K562 (cell line): ENCODE measurements around the gene VENTX. TPM values are rescaled to one million over a fixed set of nuclear protein-coding genes. Genes with fewer than 3 reads are reported as not detected.
A peak's percentile ranks its signal among the peaks of the same experiment; 100 is the strongest.

Experiments
- ATAC-seq: fragments of 200-7000 bp; cut with Tn5 transposase; 3 replicates; pipeline ENCODE4 v1.9.1; 2020; ENCODE audit warnings: moderate library complexity
- BruUV-seq: library from RNA; stranded (reverse); fragments of 400-500 nt; replicated peaks from 2 replicates; lab custom pipeline; 2021; lab: Mats Ljungman, UMichigan
- CTCF ChIA-PET: fragments of 300-600 bp; formaldehyde crosslinking; extraction: SDS; loops from one replicate; lab custom pipeline; 2021; ENCODE audit warnings: low intra/inter-chr PET ratio; lab: Yijun Ruan, JAX
- POLR2A ChIA-PET: fragments of 300-600, 350-650 bp; sonication (Branson Sonifier 250); formaldehyde crosslinking; extraction: SDS; loops from one replicate; lab custom pipeline; 2021; ENCODE audit warnings: antibody characterized with exemption, inconsistent platforms; lab: Yijun Ruan, JAX
- DNase-seq, 4 experiments: peaks; one replicate each; pipeline versions ENCODE4 v3.0.0 to v3.0.0-alpha.2; 2011 to 2018; ENCODE audit warnings: low spot score in 3 of 4, mixed read lengths in 3 of 4; ENCODE audit errors: extremely low read depth in 1 of 4
- FAIRE-seq: peaks from 2 replicates; lab custom pipeline; 2011; peaks lifted over from hg19 to GRCh38; lab: Jason Lieb, UNC
- H2AFZ ChIP-seq: 2 replicates; pipeline ENCODE4 v1.6.0; 2011; ENCODE audit warnings: low read depth, low read length, control low read depth, inconsistent platforms
- H3K27ac ChIP-seq: fragments of 200-600 bp; 3 replicates; pipeline ENCODE4 v1.8.0; 2011; ENCODE audit warnings: low read depth, mild to moderate bottlenecking, control low read depth, inconsistent platforms, low read length, moderate library complexity, mixed read lengths; ENCODE audit errors: extremely low read depth
- H3K27me3 ChIP-seq, 2 experiments: fragments of 300-600 bp in 1 of 2; 2 replicates in 1 of 2; 3 replicates in 1 of 2; pipeline versions ENCODE4 v1.6.0 to v1.8.0; 2011; ENCODE audit warnings: inconsistent platforms in 2 of 2, low read length in 2 of 2, mild to moderate bottlenecking in 1 of 2, mixed read lengths in 1 of 2, moderate library complexity in 1 of 2; ENCODE audit not compliant: control insufficient read depth in 2 of 2, insufficient read depth in 2 of 2
- H3K36me3 ChIP-seq: fragments of 300-600 bp; 3 replicates; pipeline ENCODE4 v1.8.0; 2011; ENCODE audit warnings: mild to moderate bottlenecking, low read length, inconsistent platforms; ENCODE audit not compliant: control insufficient read depth, insufficient read depth
- H3K4me1 ChIP-seq, 2 experiments: fragments of 200-600 bp in 1 of 2; replicated peaks in 1 of 2; 2 replicates in 1 of 2; 3 replicates in 1 of 2; pipeline versions ENCODE4 v1.5.1 to v1.8.0; 2011; ENCODE audit warnings: inconsistent platforms in 2 of 2, low read length in 2 of 2, mild to moderate bottlenecking in 1 of 2, mixed read lengths in 1 of 2, moderate library complexity in 1 of 2; ENCODE audit not compliant: control insufficient read depth in 2 of 2, insufficient read depth in 2 of 2
- H3K4me2 ChIP-seq: 2 replicates; pipeline ENCODE4 v1.6.1; 2011; ENCODE audit warnings: low read length, control low read depth, inconsistent platforms, mixed read lengths; ENCODE audit not compliant: insufficient read depth
- H3K4me3 ChIP-seq: fragments of 200-600 bp; sonication (generic), shearing (Covaris generic); 2 replicates; pipeline ENCODE4 v1.5.1; 2016; ENCODE audit warnings: control low read depth, inconsistent platforms
- H3K79me2 ChIP-seq: fragments of 200-600 bp; 3 replicates; pipeline ENCODE4 v1.8.0; 2011; ENCODE audit warnings: low read length, inconsistent platforms; ENCODE audit not compliant: control insufficient read depth, insufficient read depth
- H3K9ac ChIP-seq, 2 experiments: 2 replicates each; pipeline versions ENCODE4 v1.6.0 to v1.6.1; 2011; ENCODE audit warnings: low read depth in 2 of 2, low read length in 2 of 2, control low read depth in 1 of 2, inconsistent platforms in 1 of 2, mild to moderate bottlenecking in 1 of 2, mixed read lengths in 1 of 2; ENCODE audit not compliant: insufficient read depth in 1 of 2
- H3K9me1 ChIP-seq: one replicate; pipeline ENCODE4 v1.6.0; 2011; ENCODE audit warnings: inconsistent platforms, mild to moderate bottlenecking, low read length, moderate library complexity; ENCODE audit not compliant: control insufficient read depth, insufficient read depth
- H3K9me3 ChIP-seq: replicated peaks from 2 replicates; pipeline ENCODE4 v1.5.1; 2011; ENCODE audit warnings: low read depth, low read length, inconsistent platforms; ENCODE audit not compliant: control insufficient read depth, insufficient read depth
- H4K20me1 ChIP-seq: replicated peaks from 2 replicates; pipeline ENCODE4 v1.6.1; 2011; ENCODE audit warnings: low read length, inconsistent platforms, mixed read lengths; ENCODE audit not compliant: control insufficient read depth, insufficient read depth
- EWSR1 ChIP-seq: fragments of 450-650 bp; IDR thresholded peaks from 2 replicates; pipeline ENCODE4 v1.6.1; 2018; ENCODE audit warnings: borderline replicate concordance, mild to moderate bottlenecking, low read depth, moderate library complexity; ENCODE audit not compliant: partially characterized antibody
- POLR2G ChIP-seq: fragments of 200-400 bp; formaldehyde crosslinking; IDR thresholded peaks from 2 replicates; pipeline ENCODE4 v1.6.1; 2017; ENCODE audit warnings: low read depth, mild to moderate bottlenecking, antibody characterized with exemption, low read length, moderate library complexity
- SMC3 ChIP-seq: conservative IDR thresholded peaks from 2 replicates; pipeline ENCODE4 v1.6.1; 2011; ENCODE audit warnings: low read depth, low read length, improper control_type of control experiment; ENCODE audit not compliant: insufficient read depth
- ZFP1 ChIP-seq: fragments of 450-650 bp; formaldehyde crosslinking; IDR thresholded peaks from 2 replicates; pipeline ENCODE4 v1.4.0; 2020; ENCODE audit warnings: mild to moderate bottlenecking, mixed read lengths
- ZNF23 ChIP-seq: fragments of 250-450 bp; sonication (Bioruptor Pico); IDR thresholded peaks from 2 replicates; pipeline ENCODE4 v1.4.0; 2020; ENCODE audit warnings: mild to moderate bottlenecking
- ZNF707 ChIP-seq: fragments of 250-450 bp; sonication (Bioruptor Pico); conservative IDR thresholded peaks from 2 replicates; pipeline ENCODE4 v1.8.0; 2022; ENCODE audit warnings: inconsistent platforms, mild to moderate bottlenecking, moderate library complexity
- WGBS: fragments of 100-300 bp; shearing (Covaris generic); methylation state at CpG from one replicate; pipeline ENCODE4 v1.1.6; 2016; ENCODE audit warnings: low coverage, mixed read lengths; ENCODE audit not compliant: insufficient coverage; ENCODE audit errors: missing lambda C conversion rate; 5-methylcytosine and 5-hydroxymethylcytosine counted together
- in situ Hi-C: fragments of 300-500 bp; cut with MboI; formaldehyde crosslinking; loops from 4 replicates; pipeline ENCODE4 v1.15.0; 2018; ENCODE audit warnings: inconsistent platforms, mixed read lengths
- intact Hi-C: fragments of 100-400 bp; cut with micrococcal nuclease; formaldehyde crosslinking; loops from 2 replicates; pipeline ENCODE4 v1.14.2; 2022
- polyA plus RNA-seq, 8 experiments: library from polyadenylated mRNA; depleted of rRNA in 4 of 8; stranded (reverse) in 5 of 8; unstranded in 3 of 8; fragments of >200 nt; fragmentation: Nextera tagmentation in 2 of 8; fragmentation: Illumina TruSeq in 1 of 8; extraction: Ambion mirVana in 2 of 8; extraction: Trizol in 1 of 8; gene quantifications; 2 replicates each; pipeline versions ENCODE4 v1.2.1 to v1.2.3, GENCODE V29; 2011 to 2014; ENCODE audit warnings: inconsistent platforms in 1 of 8, missing spikeins in 1 of 8
- total RNA-seq, 7 experiments: library from RNA; depleted of rRNA in 6 of 7; stranded (reverse); fragments of >200 nt in 6 of 7; fragmentation: Illumina TruSeq in 2 of 7; extraction: Trizol in 2 of 7; gene quantifications; 2 replicates each; pipeline versions ENCODE4 v1.2.1 to v1.2.3, GENCODE V29; 2011 to 2021; ENCODE audit warnings: low replicate concordance in 1 of 7
- TF ChIP-seq, protein P1 (sequence below): fragments of 450-650 bp; formaldehyde crosslinking; IDR thresholded peaks from 2 replicates; pipeline ENCODE4 v1.4.0; 2020; ENCODE audit warnings: mild to moderate bottlenecking, moderate library complexity
- TF ChIP-seq, protein P2 (sequence below): sonication (generic); formaldehyde crosslinking; IDR thresholded peaks from 2 replicates; pipeline ENCODE4 v1.8.0; 2022; ENCODE audit warnings: mild to moderate bottlenecking, missing genetic modification reagents, borderline replicate concordance

Gene VENTX
- total and polyA plus RNA-seq, 9 of the 15 experiments (the other 6 are each of a cell fraction or from before 2014, with no cell fraction given): 0.07 to 0.70 (median 0.20) TPM; not detected in 1

DNA sequence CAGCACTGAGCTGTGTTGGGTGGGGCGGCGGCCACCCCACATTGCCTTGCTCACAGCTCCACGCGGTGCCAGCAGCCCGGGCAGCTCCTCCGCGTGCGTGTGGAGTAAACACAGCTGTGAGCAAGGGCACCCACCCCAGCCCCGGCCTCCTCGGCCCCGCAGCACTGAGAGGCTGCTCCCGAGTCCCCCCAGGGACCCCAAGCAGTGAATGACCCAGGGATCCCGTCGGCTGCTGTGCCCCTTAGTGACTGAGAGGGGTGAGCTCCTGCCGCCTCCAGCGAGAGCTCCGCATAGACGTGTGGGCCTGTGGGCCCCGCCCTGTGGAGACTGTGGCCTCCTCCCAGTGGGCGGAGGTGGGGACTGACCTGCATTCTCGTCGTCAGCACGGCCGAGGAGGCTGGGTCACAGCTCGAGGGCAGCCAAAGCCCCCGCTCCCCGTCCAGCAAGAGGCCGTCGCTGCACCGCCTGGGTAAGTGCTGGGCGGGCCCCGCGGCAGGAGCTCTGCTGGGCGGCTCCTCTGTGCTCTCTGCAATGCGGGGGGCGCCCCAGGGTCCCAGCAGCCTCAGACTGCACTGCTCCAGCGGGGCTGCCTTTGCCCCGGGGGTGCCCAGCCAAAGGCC, 37.6 kb upstream of the VENTX start:
- DNase-seq: peak; percentile 21 to 58 (median 42)
- H3K4me1 ChIP-seq: peaks cover 0 to 86% of the 10 kb centered on the region in 2 experiments; a peak in 2 of 5 replicates
- H3K36me3 ChIP-seq: no peaks in the 10 kb centered on the region
- H3K27me3 ChIP-seq: peaks cover 14 to 76% of the 10 kb centered on the region in 2 experiments; a peak in 4 of 5 replicates
- intact Hi-C loops (no loop called here), in situ Hi-C loops (no loop called here)
- ChIA-PET CTCF (no interaction called here), POLR2A (no interaction called here)
- TF ChIP-seq SMC3 (no peak), POLR2G (no peak), ZNF23 (CRISPR knock-in tag) (no peak), ZFP1 (CRISPR knock-in tag) (no peak), ZNF707 (no peak), EWSR1 (no peak)
- TF ChIP-seq, protein P1, sequence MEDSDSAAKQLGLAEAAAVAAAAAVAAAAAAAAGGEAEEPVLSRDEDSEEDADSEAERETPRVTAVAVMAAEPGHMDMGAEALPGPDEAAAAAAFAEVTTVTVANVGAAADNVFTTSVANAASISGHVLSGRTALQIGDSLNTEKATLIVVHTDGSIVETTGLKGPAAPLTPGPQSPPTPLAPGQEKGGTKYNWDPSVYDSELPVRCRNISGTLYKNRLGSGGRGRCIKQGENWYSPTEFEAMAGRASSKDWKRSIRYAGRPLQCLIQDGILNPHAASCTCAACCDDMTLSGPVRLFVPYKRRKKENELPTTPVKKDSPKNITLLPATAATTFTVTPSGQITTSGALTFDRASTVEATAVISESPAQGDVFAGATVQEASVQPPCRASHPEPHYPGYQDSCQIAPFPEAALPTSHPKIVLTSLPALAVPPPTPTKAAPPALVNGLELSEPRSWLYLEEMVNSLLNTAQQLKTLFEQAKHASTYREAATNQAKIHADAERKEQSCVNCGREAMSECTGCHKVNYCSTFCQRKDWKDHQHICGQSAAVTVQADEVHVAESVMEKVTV (CRISPR knock-in tag): no peak
- TF ChIP-seq, protein P2, sequence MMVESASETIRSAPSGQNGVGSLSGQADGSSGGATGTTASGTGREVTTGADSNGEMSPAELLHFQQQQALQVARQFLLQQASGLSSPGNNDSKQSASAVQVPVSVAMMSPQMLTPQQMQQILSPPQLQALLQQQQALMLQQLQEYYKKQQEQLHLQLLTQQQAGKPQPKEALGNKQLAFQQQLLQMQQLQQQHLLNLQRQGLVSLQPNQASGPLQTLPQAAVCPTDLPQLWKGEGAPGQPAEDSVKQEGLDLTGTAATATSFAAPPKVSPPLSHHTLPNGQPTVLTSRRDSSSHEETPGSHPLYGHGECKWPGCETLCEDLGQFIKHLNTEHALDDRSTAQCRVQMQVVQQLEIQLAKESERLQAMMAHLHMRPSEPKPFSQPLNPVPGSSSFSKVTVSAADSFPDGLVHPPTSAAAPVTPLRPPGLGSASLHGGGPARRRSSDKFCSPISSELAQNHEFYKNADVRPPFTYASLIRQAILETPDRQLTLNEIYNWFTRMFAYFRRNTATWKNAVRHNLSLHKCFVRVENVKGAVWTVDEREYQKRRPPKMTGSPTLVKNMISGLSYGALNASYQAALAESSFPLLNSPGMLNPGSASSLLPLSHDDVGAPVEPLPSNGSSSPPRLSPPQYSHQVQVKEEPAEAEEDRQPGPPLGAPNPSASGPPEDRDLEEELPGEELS: no peak
- peak; percentile 73 for ATAC-seq
- no peak for FAIRE-seq
- H3K9me1 ChIP-seq: no peaks in the 10 kb centered on the region
- BruUV-seq: no TSS peak
- WGBS: 0% methylated on average over 10 of the region's 38 CpGs
- no peak overlapping the region for H2AFZ ChIP-seq
- H4K20me1 ChIP-seq: no peaks in the 10 kb centered on the region
- no peak overlapping the region for H3K27ac ChIP-seq
- H3K4me2 ChIP-seq: no peak overlapping the region
- no peak overlapping the region for H3K4me3 ChIP-seq
- no peaks in the 10 kb centered on the region for H3K9me3 ChIP-seq
- H3K9ac ChIP-seq: no peak overlapping the region
- H3K79me2 ChIP-seq: no peaks in the 10 kb centered on the region
